Measurements from ENCODE around the gene ATM. TPM values are rescaled to one million over a fixed set of nuclear protein-coding genes. Genes with fewer than 3 reads are reported as not detected.

The ATM gene
- total RNA-seq, 1 donor from 2014 or later, result 78.4 TPM

DNA sequence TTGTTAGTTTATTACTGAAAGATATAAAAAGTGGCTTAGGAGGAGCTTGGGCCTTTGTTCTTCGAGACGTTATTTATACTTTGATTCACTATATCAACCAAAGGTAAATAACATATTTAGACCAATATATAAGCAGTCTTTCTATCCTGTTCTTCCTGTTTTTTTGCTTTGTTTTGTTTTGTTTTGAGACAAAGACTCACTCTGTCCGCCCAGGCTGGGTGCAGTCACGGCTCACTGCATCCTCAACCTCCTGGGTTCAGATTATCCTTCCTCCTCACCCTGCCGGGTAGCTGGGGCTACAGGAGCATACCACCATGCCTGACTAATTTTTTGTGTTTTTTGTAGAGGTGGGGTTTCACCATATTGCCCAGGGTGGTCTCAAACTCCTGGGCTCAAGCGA is 66.8 kb downstream of the ATM start:
- Mint-ChIP-seq H3K27me3 (no peaks in the 10 kb centered on the region), H3K4me1 (ENCODE audit: unreplicated experiment) (no peaks in the 10 kb centered on the region), H3K27ac (peak overlapping the region; percentile 73), H3K9me3 (no peaks in the 10 kb centered on the region), H3K36me3 (peaks cover 25% of the 10 kb centered on the region), H3K4me3 (no peak overlapping the region)
- TF ChIP-seq, protein P1, sequence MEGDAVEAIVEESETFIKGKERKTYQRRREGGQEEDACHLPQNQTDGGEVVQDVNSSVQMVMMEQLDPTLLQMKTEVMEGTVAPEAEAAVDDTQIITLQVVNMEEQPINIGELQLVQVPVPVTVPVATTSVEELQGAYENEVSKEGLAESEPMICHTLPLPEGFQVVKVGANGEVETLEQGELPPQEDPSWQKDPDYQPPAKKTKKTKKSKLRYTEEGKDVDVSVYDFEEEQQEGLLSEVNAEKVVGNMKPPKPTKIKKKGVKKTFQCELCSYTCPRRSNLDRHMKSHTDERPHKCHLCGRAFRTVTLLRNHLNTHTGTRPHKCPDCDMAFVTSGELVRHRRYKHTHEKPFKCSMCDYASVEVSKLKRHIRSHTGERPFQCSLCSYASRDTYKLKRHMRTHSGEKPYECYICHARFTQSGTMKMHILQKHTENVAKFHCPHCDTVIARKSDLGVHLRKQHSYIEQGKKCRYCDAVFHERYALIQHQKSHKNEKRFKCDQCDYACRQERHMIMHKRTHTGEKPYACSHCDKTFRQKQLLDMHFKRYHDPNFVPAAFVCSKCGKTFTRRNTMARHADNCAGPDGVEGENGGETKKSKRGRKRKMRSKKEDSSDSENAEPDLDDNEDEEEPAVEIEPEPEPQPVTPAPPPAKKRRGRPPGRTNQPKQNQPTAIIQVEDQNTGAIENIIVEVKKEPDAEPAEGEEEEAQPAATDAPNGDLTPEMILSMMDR (conservative IDR thresholded peaks at IDR 0.05), result no peak
- DNase-seq (ENCODE audit: extremely low spot score, unreplicated experiment), result no peak

GRCh38 chr11:108293229-108293628 is 70.4 kb downstream of the ATM start:
- no peak for DNase-seq (ENCODE audit: extremely low spot score, unreplicated experiment)
- Mint-ChIP-seq H3K27me3 (no peaks in the 10 kb centered on the region), H3K4me1 (ENCODE audit: unreplicated experiment) (no peaks in the 10 kb centered on the region), H3K9me3 (no peaks in the 10 kb centered on the region), H3K36me3 (peaks cover 21% of the 10 kb centered on the region), H3K4me3 (no peak overlapping the region), H3K27ac (no peak overlapping the region)
- TF ChIP-seq, protein P1 (conservative IDR thresholded peaks at IDR 0.05), result no peak

GRCh38 chr11:108302121-108302785 is 79.4 kb downstream of the ATM start:
- Mint-ChIP-seq H3K27ac (no peak overlapping the region), H3K9me3 (no peaks in the 10 kb centered on the region), H3K36me3 (peaks cover 19% of the 10 kb centered on the region), H3K4me1 (ENCODE audit: unreplicated experiment) (no peaks in the 10 kb centered on the region), H3K4me3 (no peak overlapping the region), H3K27me3 (no peaks in the 10 kb centered on the region)
- TF ChIP-seq, protein P1 (conservative IDR thresholded peaks at IDR 0.05), result no peak
- no peak for DNase-seq (ENCODE audit: extremely low spot score, unreplicated experiment)

- Mint-ChIP-seq H3K4me3 (no peak overlapping the region), H3K27ac (no peak overlapping the region), H3K4me1 (ENCODE audit: unreplicated experiment) (no peaks in the 10 kb centered on the region), H3K9me3 (no peaks in the 10 kb centered on the region), H3K27me3 (no peaks in the 10 kb centered on the region), H3K36me3 (peaks cover 16% of the 10 kb centered on the region)
- DNase-seq (ENCODE audit: extremely low spot score, unreplicated experiment), result no peak
- TF ChIP-seq, protein P1 (conservative IDR thresholded peaks at IDR 0.05), result no peak
Observed at GRCh38 chr11:108307751-108308150, 84.9 kb downstream of the ATM start.

DNA sequence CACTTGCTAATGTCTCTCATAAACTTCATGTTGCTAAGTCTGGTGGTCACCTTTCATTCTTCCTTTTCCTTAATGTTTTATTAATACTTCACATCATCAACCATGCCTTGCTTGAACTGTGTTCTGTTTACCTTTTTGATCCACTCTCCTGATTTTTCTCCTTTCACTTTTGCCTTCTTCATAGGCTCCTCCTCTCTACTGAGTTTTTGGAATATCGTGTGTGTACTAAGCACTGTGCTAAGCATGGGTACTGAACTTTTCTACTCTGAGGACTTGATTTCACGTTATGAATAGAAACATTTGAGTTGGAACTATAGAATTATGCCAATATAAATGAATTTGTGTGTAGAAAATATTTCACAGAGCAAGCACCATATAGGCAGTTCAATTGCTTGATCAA is 90.6 kb downstream of the ATM start:
- Mint-ChIP-seq H3K36me3 (peaks cover 19% of the 10 kb centered on the region), H3K9me3 (no peaks in the 10 kb centered on the region), H3K4me3 (no peak overlapping the region), H3K4me1 (ENCODE audit: unreplicated experiment) (no peaks in the 10 kb centered on the region), H3K27ac (no peak overlapping the region), H3K27me3 (no peaks in the 10 kb centered on the region)
- DNase-seq (ENCODE audit: extremely low spot score, unreplicated experiment), result no peak
- TF ChIP-seq, protein P1 (conservative IDR thresholded peaks at IDR 0.05), result no peak

Data from type B pancreatic cell (in vitro differentiated cells).